Spleen (tissue), 7 donors: ENCODE results near the gene LAMA5.

Source experiments
- CTCF ChIP-seq, 11 experiments: fragments of 200-600 bp in 7 of 11; fragments of 450-650 bp in 4 of 11; sonication (generic) in 4 of 11; IDR thresholded peaks in 8 of 11; conservative IDR thresholded peaks in 3 of 11; 1 replicate in 7 of 11; 2 replicates in 4 of 11; pipeline versions ENCODE4 v1.4.0 to v1.8.0; 2016 to 2021; ENCODE audit warnings: antibody characterized with exemption in 11 of 11, inconsistent platforms in 4 of 11, mild to moderate bottlenecking in 1 of 11
- POLR2A ChIP-seq, 3 donors: fragments of 450-650 bp; IDR thresholded peaks; one replicate each; pipeline ENCODE4 v1.5.1; 2017; ENCODE audit warnings: antibody characterized with exemption in 3 of 3, mild to moderate bottlenecking in 1 of 3
- POLR2AphosphoS5 ChIP-seq, 3 donors: sonication (generic); formaldehyde crosslinking; IDR thresholded peaks; one replicate each; pipeline ENCODE4 v1.5.1; 2017; ENCODE audit warnings: antibody characterized with exemption in 3 of 3
- donor health status: DM: no; HTN: no; CAD: no; lungs with moderate emphysema.
- donor health status: DM: no; HTN: no; CAD: no.
- donor health status: DM: no; HTN: no; CAD: no.

- peak in 1 of 3 donors; percentile 17 for TF ChIP-seq POLR2AphosphoS5 (IDR thresholded peaks at IDR 0.05)
- TF ChIP-seq POLR2A (IDR thresholded peaks at IDR 0.05): no peak
- no peak for TF ChIP-seq CTCF (IDR thresholded peaks at IDR 0.05 in 8 of 11, conservative IDR thresholded peaks at IDR 0.05 in 3 of 11)
These were observed 40.0 kb downstream of the LAMA5 start for GRCh38 chr20:62326959-62327725.
